Measurements from ENCODE around the gene TBC1D1.
A peak's percentile ranks its signal among the peaks of the same experiment; 100 is the strongest.
"Not testable (repeated sequence)": the region's sequence is repeated elsewhere in the genome, so short reads cannot be mapped to it uniquely, and the experiment has no call there.

Gene TBC1D1

DNA sequence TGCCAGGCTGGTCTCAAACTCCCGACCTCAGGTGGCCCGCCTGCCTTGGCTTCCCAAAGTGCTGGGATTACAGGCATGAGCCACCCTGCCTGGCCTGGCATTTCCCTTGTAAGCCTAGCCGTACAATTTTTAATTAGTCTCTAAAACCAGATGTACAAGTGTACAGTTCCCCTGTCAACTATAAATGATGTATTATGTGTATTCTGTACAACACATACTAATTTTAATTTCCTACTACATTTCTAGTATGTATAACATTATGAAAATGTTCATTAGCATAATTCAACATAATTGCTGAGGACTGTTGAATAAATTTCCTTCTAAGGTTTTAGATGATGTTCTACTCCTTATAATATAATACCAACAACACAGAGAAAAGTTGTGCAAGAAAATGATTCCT, 27.8 kb downstream of the TBC1D1 start:
- DNase-seq (ENCODE audit: low read depth): no peak
- TF ChIP-seq, protein P1, sequence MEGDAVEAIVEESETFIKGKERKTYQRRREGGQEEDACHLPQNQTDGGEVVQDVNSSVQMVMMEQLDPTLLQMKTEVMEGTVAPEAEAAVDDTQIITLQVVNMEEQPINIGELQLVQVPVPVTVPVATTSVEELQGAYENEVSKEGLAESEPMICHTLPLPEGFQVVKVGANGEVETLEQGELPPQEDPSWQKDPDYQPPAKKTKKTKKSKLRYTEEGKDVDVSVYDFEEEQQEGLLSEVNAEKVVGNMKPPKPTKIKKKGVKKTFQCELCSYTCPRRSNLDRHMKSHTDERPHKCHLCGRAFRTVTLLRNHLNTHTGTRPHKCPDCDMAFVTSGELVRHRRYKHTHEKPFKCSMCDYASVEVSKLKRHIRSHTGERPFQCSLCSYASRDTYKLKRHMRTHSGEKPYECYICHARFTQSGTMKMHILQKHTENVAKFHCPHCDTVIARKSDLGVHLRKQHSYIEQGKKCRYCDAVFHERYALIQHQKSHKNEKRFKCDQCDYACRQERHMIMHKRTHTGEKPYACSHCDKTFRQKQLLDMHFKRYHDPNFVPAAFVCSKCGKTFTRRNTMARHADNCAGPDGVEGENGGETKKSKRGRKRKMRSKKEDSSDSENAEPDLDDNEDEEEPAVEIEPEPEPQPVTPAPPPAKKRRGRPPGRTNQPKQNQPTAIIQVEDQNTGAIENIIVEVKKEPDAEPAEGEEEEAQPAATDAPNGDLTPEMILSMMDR (IDR thresholded peaks at IDR 0.05; ENCODE audit: insufficient read depth, low read depth, low read length, missing control alignments): no peak

DNA sequence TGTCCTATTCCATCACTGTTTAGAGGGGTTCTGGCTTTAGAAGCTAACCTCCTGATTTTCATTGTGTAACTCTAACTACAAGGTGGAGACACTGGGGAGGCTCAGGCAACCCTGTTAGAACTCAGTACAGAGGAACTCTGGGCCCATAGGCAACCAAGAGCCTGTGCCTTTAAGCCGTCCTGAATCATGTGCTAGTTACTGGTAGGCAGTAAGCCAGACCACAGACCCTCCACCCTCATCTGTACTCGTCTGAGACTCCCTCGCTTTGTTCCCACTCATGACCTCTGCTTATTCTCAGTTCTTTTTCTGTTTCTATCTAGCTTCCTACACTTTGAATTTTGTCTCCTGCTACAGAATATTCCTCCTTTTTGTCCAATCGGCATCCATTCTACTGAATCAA, 31.4 kb downstream of the TBC1D1 start:
- TF ChIP-seq, protein P1 (IDR thresholded peaks at IDR 0.05; ENCODE audit: insufficient read depth, low read depth, low read length, missing control alignments): no peak
- H3K4me3 ChIP-seq (ENCODE audit: low read length): no peak overlapping the region
- DNase-seq (ENCODE audit: low read depth): peak; percentile 13

More for the DNA sequence above, 27.8 kb downstream of the TBC1D1 start:
- H3K4me3 ChIP-seq (ENCODE audit: low read length): no peak overlapping the region

DNA sequence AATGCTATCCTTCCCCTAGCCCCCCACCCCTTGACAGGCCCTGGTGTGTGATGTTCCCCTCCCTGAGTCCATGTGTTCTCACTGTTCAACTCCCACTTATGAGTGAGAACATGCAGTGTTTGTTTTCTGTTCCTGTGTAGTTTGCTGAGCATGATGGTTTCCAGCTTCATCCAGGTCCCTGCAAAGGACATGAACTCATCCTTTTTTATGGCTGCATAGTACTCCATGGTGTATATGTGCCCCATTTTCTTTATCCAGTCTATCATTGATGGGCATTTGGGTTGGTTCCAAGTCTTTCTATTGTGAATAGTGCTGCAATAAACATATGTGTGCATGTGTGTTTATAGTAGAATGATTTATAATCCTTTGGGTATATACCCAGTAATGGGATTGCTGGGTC, 32.2 kb downstream of the TBC1D1 start:
- not testable (repeated sequence) for DNase-seq (ENCODE audit: low read depth); H3K4me3 ChIP-seq (ENCODE audit: low read length)

DNA sequence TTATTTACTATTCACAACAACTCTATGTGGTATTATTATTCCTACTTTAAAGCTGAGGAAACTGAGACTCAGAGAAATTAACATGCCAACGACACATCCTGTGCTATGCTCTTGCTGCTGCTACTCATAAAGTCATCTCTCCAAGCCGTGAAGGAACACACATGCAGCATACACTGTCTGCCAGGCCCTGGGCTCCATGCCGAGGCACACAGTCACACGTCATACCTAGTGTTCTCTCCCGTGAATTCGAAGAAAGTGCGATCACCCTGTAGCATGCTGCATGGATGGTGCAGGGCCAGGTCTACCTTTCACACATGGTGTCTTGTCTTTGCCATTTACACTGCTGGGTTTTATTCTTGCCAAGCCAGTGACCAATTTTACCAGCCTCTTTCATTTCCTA, 34.1 kb downstream of the TBC1D1 start:
- no peak for DNase-seq (ENCODE audit: low read depth)
- TF ChIP-seq, protein P1 (IDR thresholded peaks at IDR 0.05; ENCODE audit: insufficient read depth, low read depth, low read length, missing control alignments): no peak
- no peak overlapping the region for H3K4me3 ChIP-seq (ENCODE audit: low read length)

DNA sequence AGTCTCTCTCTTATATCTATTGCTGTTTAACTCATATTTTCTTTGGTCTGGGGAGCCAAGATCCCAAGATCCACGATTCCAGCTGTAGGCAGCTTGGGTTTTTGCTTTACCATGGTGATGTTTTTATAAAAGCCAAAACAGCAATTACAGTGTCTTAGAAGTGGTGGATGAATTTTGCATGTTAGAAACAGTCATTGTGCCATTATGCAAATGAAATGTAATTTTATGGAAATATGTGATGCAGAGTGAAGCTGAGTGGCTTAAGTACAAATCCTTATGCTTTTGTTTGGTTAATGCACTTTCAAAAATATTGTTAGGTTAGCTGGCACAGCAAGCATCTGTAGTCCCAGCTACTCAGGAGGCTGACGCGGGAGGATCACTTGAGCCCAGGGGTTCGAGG, 36.5 kb downstream of the TBC1D1 start:
- no peak for DNase-seq (ENCODE audit: low read depth)
- TF ChIP-seq, protein P1 (IDR thresholded peaks at IDR 0.05; ENCODE audit: insufficient read depth, low read depth, low read length, missing control alignments): no peak
- H3K4me3 ChIP-seq (ENCODE audit: low read length): no peak overlapping the region

DNA sequence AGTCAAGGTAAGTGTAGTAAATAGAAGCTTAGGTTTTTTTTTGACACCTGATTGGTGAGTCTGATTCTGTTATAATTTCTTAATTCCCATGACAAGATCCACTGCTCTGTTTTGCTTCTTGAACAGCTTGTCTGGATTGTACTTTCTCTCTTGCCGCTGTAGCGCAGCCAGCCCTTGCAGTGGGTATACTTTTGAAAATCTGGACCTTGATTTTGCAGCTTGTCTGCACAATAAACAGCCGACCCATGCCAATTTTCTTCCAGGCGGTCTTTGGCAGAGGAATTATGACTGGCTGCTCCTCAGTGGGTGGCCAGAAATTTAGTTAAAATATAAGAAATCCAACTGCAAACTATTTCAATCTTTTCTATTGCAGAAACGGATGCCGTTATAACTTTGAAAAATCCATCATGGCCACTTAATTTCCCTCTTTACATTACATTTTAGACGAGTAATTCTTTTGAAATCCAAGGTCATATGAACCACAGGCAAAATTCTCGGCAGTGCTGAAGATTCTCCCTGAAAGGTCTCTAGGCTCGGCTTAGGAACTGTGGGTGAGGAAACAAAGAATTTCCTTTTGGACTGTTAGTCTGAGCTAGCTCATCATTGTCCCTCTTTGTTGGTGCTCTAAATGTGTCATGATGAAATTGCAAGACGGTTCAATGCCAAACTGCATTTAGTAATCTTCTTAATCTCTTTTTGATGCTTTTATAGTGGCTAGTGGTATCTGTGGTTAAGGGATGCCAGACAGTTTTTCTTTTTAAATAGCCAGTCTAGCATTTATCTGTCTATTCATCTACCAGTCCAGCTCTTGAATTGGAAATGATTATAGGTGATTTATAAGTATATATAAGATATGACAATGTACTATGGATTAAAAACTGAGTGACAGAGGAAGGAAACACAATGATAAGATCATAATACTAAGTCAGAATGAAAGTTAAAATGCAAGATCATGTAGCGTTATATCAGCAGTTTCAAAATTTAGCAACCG, 37.8 kb downstream of the TBC1D1 start:
- H3K4me3 ChIP-seq (ENCODE audit: low read length): no peak overlapping the region
- TF ChIP-seq, protein P1 (IDR thresholded peaks at IDR 0.05; ENCODE audit: insufficient read depth, low read depth, low read length, missing control alignments): no peak
- DNase-seq (ENCODE audit: low read depth): no peak

DNA sequence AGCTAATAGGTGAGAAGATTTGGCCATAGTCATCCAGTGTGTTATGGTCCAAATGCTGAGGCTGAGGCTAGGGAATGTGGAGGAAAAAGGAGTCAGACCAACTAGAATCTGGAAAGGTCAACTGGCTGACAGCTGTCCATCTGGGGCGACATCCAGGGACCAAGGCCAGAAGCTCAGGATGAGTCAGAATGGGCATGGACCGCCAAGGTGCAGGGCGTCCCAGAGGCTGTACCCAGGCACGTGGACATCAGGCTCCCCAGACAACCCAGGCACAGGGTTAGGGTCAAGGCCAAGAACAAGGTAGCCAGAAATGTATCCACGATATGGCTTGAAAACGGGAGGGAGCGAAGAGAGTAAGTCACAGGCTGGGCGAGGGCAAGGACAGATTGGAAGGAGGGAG, 43.2 kb downstream of the TBC1D1 start:
- no peak overlapping the region for H3K4me3 ChIP-seq (ENCODE audit: low read length)
- TF ChIP-seq, protein P1 (IDR thresholded peaks at IDR 0.05; ENCODE audit: insufficient read depth, low read depth, low read length, missing control alignments): no peak
- no peak for DNase-seq (ENCODE audit: low read depth)
